Fibroblast of skin of scalp (primary cell): ENCODE measurements around the gene FZD8.

Source experiments
- DNase-seq: peaks from one replicate; pipeline ENCODE4 v3.0.0-alpha.2; 2013

Gene FZD8

GRCh38 chr10:35606430-35606829 is 35.7 kb downstream of the FZD8 start:
- DNase-seq: peak; percentile 13

- no peak for DNase-seq
Observed at GRCh38 chr10:35605191-35605590, 36.9 kb downstream of the FZD8 start, which contains the start of gene GJD4. Gene GJD4, plus strand, starts transcription at chr10:35605341. Its CDS starts 227 bp downstream, at chr10:35605568.

- no peak for DNase-seq
Observed at GRCh38 chr10:35600193-35600592, 41.9 kb downstream of the FZD8 start.

- DNase-seq: no peak
Observed at GRCh38 chr10:35598379-35598778, 43.7 kb downstream of the FZD8 start.

- DNase-seq: no peak
Observed at GRCh38 chr10:35595106-35595505, 47.0 kb downstream of the FZD8 start.

- DNase-seq: no peak
Observed at GRCh38 chr10:35594115-35595079, 47.7 kb downstream of the FZD8 start.

- no peak for DNase-seq
Observed at GRCh38 chr10:35592441-35592840, 49.7 kb downstream of the FZD8 start.

- no peak for DNase-seq
Observed at GRCh38 chr10:35588836-35589235, 53.3 kb downstream of the FZD8 start.
